Embryonic facial prominence (tissue), 1 donor: ENCODE measurements around the gene SAMM50.

Experiments used
- DNase-seq: peaks from one replicate; pipeline ENCODE4 v3.0.0-alpha.2; 2016; ENCODE audit errors: extremely low spot score

SAMM50 gene

GRCh38 chr22:43955040-43955882 is at the start of gene SAMM50:
Gene SAMM50, plus strand, starts transcription at chr22:43955442. Its CDS starts 136 bp downstream, at chr22:43955578.
- DNase-seq = peak; percentile 51

GRCh38 chr22:43905681-43906080 is 49.6 kb upstream of the SAMM50 start:
- no peak for DNase-seq

GRCh38 chr22:43909708-43910107 is 45.5 kb upstream of the SAMM50 start:
- no peak for DNase-seq

- no peak for DNase-seq
Measured at GRCh38 chr22:43910178-43910695, 45.0 kb upstream of the SAMM50 start.

- DNase-seq = no peak
Measured at GRCh38 chr22:43911351-43911750, 43.9 kb upstream of the SAMM50 start.

GRCh38 chr22:43917521-43917920 is 37.7 kb upstream of the SAMM50 start:
- no peak for DNase-seq

- no peak for DNase-seq
Measured at GRCh38 chr22:43919106-43919973, 35.9 kb upstream of the SAMM50 start.

GRCh38 chr22:43921370-43921769 is 33.9 kb upstream of the SAMM50 start:
- no peak for DNase-seq

- DNase-seq = no peak
Measured at GRCh38 chr22:43922123-43922522, 33.1 kb upstream of the SAMM50 start.

GRCh38 chr22:43923191-43923590 is 32.1 kb upstream of the SAMM50 start:
- DNase-seq = no peak

GRCh38 chr22:43923631-43924464 is 31.4 kb upstream of the SAMM50 start, which contains the start of gene PNPLA3:
Gene PNPLA3, plus strand, starts transcription at chr22:43923805. Its CDS starts 107 bp downstream, at chr22:43923912.
- peak; percentile 56 for DNase-seq

GRCh38 chr22:43924877-43925276 is 30.4 kb upstream of the SAMM50 start:
- no peak for DNase-seq

- DNase-seq = no peak
Measured at GRCh38 chr22:43925433-43926348, 29.6 kb upstream of the SAMM50 start.

- DNase-seq = no peak
Measured at GRCh38 chr22:43926349-43926710, 28.9 kb upstream of the SAMM50 start.

GRCh38 chr22:43928468-43928867 is 26.8 kb upstream of the SAMM50 start:
- DNase-seq = no peak

- DNase-seq = no peak
Measured at GRCh38 chr22:43928908-43929307, 26.3 kb upstream of the SAMM50 start.

GRCh38 chr22:43931771-43932170 is 23.5 kb upstream of the SAMM50 start:
- no peak for DNase-seq

GRCh38 chr22:43941449-43941848 is 13.8 kb upstream of the SAMM50 start:
- DNase-seq = no peak

GRCh38 chr22:43944670-43945430 is 10.4 kb upstream of the SAMM50 start:
- no peak for DNase-seq
